Stimulated activated CD4-positive, alpha-beta T cell treated with anti-CD3 and anti-CD28 coated beads, Interleukin-15, amount 100 ng/mL, for 1 hour (primary cell): Measurements from ENCODE around the gene RANBP2.
"Not testable (repeated sequence)": the region's sequence is repeated elsewhere in the genome, so short reads cannot be mapped to it uniquely, and the experiment has no call there.

Experiments used
- DNase-seq, 2 donors: peaks; one replicate each; pipeline ENCODE4 v3.0.0-alpha.2; 2020; ENCODE audit warnings: low read depth in 1 of 2, low spot score in 1 of 2

RANBP2 gene

DNA sequence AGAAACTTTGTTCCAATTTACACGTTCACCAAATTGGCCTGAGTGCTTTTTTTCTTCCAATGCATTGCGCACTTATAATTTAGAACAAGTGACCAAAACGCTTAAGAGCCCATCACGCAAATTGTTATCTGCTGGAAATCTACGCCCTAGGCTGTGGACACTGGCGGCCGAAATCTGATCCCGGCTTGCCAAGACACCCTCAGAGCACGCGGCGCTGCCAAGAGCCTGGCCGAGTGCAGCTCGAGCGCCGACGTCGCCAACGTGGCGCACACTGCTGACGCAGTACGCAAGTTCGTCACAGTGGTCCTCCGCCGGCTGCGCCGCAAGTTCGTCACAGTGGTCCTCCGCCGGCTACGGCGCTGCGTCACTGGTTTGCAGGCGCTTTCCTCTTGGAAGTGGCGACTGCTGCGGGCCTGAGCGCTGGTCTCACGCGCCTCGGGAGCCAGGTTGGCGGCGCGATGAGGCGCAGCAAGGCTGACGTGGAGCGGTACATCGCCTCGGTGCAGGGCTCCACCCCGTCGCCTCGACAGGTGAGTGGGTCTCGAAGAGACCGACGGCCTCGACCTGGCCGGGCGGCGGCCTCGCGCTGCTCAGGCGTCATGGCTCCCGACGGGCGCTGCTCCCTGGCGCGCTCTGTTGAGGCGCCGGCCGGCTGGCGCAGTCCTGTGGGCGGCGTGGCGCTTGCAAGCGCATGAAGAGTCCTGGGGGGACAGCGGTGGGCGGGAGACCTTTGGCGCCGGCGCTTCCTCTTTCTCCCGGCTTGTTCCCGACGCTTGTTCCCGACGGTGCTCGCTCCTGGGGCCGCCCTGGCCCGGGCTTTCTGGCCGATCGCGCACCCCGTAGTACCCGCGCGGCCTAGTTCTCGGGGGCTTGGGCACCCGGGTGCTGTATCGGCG lies at the start of gene RANBP2:
Gene RANBP2, plus strand, starts transcription at position 334 of the 896 bp plus-strand sequence. Its CDS starts 125 bp downstream, at position 459.
- DNase-seq, result peak; percentile 78 to 88

DNA sequence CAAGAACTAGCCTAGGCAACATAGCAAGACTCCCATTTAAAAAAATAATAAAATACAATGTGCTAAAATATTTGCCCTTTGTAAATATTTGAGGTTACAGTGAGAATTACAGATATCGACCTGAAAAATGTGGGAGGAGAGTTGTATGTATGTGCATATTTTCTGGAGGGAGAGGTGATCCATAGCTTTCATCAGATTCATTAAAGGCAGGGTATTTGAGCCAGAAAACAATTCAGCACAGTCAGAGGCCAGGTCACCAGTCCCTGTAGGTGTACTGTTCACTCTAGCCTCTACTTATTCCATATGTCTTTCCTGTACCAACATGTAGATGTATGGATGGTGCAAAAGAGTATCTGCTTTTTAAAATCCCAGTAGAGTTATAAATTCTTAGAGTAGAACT lies 49.0 kb upstream of the RANBP2 start:
- DNase-seq, result not testable (repeated sequence)

DNA sequence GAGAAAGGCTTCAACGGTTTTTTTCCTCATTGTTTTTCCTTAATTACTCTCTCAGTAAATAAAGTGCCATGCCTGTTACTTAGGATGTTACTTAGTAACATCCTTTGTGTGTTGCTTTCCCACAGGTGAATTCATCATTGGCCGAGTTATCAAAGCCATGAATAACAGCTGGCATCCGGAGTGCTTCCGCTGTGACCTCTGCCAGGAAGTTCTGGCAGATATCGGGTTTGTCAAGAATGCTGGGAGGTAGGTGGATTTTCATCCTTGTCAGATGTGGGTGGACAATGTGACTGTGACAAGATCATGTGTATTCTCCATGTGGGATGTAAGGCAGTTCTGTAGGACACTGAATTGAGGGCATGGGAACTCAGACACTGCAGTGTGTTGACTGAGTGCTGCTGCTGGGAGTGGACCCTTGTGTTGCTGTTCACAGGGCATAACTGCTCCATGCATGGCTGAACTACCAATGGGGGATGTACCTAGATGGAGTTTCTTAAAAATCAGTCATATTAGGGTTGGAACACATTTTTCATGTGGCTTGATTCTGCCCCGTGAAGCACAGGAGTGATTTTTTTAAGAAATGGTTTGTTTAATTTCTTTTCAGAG lies 47.0 kb upstream of the RANBP2 start:
- DNase-seq, result not testable (repeated sequence)

DNA sequence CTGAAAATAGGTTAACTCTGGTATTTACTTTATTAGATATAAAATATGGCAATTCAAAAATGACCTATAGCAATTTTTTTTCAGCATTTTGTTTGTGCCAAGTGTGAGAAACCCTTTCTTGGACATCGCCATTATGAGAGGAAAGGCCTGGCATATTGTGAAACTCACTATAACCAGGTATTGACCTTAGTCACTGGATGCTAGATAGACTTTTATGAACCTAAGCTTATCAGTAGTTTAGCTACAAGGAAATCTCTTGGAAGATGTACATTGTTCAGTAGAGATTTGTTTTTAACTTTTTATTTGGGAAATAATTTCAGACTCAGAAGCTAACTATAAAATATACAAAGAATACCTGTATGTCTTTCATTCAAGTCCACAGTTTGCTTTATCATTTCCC lies 42.8 kb upstream of the RANBP2 start:
- DNase-seq, result not testable (repeated sequence)

DNA sequence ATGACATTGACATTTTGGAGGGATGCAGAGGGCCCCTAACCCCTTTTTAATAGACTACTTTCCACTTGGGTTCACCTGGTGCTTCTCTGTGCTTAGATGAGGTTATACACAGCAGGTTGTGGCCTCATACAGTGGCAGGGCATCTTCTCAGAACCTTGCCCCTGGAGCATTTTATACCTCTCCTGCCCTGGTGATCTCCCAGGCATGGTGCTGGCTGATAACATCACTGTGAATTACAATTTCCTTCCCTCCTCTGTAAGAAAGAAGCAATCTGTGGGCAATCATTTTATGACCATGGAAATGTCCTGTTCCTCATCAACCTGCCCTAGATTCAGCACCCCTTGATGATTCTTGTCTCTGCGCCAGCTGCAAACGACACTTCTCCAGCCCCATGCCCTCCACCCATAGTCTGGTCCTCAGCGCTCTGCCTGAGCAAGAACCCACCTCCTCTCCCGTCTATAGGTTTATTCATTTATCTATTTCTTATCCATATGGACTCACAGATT lies 42.0 kb upstream of the RANBP2 start:
- DNase-seq, result not testable (repeated sequence)

DNA sequence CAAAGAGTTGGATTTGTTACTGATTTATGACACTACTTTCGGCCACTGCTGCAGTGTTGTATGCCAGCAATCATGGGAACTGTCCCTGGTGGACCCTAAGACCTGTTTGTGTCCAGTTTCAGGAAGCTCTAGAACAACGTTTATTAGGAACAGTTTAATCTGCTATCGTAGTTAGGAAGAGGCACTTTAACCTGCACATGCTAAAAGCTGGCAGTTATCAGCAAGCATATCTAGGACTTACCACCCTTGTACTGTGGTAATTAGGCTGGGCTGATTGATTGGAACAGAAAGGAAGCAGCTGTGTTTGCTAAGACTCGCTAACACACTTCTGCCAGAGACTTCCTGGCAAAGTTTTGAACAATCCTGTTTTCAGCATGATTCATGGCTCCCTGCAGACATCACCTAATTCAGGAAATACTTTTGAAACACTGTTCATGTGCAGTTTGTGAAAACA lies 41.1 kb upstream of the RANBP2 start:
- DNase-seq, result not testable (repeated sequence)

DNA sequence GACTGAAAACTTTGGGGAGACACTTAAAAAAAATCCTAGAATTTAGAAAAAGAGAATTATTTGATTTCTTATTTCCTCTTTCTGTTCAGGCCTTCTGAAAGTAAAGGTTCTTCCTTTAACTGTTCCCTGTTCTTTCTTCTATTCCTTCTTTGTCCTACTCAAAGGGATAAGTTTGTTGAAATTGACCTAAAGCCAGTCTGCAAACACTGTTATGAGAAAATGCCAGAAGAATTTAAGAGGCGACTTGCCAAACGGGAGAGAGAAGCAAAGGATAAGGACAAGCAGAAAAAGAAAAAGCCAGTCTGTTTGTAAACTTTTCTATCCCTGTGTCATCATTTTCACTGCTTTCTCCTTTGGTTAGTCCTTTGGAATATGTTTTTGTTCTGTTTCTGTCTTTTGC lies 38.5 kb upstream of the RANBP2 start:
- DNase-seq, result not testable (repeated sequence)

DNA sequence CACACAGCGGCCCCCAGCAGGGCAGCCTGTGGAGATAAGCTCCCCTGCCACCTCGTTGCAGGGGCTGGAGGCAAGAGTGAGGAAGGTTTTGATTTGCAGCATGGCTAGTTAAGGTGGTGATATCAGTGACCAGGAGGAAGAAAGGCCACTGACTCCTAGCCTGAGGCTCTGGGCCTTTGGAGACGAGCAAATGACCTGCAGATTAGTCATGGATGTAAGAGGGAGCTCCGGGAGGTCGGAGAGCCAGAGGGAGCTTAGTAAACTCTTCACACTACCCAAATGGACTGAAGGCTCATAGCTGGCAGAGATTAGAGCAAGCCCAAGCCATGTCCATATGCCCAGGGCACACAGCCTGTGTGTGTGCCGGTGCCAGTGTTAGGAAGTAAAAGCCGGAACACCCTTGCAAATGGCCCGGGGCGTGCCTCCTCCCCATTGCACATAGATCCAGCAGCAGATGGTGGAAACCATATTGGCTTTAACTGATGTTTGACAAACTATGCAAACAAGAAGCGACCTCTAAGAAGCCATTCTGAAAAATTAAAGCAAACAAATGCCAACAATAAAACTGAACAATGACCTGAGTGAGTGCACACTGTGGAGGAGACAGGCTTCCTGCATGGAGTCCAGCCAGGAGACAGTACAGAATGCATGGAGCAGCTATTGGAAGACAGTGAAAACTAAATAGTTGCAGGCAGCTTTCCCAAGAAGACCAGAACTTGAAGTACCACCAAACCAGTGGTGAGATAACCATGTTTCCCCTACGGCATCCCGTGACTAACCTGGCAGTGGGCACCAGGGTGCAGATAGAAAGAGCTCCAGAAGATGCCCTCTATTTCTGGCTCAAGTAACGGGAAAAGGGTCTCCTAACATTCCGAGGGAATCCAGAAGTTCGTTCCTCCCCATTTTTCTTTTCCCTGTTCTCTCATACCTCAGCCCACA lies 30.2 kb upstream of the RANBP2 start:
- not testable (repeated sequence) for DNase-seq

DNA sequence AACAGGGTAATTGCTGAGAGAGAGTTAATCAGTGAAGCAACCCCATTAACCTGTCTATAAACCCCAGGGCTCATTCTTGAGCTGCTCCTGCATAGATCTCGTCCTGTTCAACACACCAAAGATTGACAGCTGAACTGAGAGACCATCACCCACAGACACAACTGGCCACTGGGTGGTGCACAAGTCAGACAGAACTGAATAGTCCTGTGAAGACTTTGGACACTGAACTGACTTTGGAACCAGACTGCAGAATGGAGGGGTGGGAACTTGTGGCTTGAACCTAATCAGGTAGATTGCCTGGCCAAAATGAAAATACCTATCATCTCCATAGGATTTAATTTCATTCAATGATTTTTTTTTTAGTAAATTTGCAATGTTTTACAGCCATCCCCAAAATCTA lies 29.3 kb upstream of the RANBP2 start:
- DNase-seq, result not testable (repeated sequence)

DNA sequence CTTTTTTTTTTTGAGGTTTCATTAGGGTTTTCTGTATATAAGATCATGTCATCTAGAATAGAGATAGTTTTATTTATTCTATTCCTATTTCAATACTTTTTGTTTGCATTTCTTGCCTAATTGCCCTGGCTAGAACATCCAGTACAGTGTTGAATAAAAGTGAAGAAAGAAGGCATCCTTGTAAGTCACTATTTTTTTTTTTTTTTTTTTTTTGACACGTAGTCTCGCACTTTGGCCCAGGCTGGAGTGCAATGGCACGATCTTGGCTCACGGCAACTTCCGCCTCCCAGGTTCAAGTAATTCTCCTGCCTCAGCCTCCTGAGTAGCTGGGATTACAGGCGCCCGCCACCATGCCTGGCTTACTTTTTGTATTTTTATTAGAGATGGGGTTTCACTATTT lies 27.8 kb upstream of the RANBP2 start:
- no peak for DNase-seq

DNA sequence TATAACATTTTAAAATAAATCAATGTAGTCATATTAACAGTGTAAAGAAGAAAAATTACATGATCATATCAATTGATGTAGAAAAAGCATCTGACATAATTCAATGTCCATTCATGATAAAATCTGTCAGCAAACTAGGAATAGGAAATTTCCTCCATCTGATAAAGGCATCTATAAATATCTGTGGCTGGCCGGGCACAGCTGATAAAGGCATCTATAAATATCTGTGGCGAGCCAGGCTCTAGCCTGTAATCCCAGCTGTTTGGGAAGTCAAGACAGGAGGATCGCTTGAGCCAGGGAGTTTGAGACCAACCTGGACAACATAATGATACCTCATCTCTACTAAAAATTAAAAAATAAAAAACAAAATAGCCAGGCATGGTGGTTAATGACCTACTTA lies 18.1 kb upstream of the RANBP2 start:
- no peak for DNase-seq

DNA sequence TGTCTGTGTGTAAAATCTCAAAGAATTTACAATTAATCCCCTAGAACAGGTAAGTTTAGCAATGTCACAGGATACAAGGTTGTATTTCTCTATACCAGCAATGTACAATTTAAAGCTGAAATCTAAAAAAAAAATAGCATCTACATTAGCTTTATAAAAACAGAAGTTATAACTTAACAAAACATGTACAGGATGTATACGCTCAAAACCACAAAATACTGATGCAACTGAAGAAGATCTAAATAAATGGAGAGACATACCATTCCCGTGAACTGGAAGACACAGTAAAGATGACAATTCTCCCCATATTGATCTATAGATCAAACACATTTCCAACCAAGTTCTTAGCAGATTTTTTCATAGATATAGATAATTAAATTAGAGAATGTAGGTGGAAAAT lies 17.5 kb upstream of the RANBP2 start:
- DNase-seq, result no peak

DNA sequence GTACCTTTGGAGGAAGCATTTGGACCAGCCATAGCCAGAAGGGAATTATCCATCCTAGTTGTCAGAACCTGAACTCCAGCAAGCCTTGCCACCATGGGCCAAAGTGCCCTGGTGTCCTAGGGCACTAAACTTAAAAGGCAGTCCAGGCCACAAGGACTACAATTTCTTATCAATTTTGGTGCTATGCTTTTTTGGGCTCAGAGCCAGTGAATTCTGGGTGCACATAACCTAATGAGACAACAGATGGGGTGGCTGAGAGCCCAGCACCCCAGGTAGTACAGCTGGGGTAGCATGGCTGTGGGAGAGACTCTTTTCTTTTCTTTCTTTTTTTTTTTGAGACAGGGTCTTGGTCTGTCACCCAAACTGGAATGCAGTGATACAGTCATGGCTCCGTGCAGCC lies 14.4 kb upstream of the RANBP2 start:
- no peak for DNase-seq

DNA sequence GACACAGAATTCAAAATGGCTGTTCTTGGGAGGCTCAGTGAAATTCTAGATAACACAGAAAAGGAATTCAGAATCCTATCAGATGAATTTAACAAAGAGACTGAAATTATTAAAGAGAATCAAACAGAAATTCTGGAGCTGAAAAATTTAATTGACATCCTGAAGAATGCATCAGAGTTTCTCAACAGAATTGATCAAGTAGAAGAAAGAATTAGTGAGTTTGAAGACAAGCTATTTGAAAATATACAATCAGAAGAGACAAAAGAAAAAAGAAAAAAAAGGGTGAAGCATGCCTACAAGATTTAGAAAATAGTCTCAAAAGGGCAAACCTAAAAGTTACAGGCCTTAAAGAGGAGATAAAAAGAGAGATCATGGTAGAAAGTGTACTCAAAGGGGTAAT lies 12.0 kb upstream of the RANBP2 start:
- DNase-seq, result no peak

DNA sequence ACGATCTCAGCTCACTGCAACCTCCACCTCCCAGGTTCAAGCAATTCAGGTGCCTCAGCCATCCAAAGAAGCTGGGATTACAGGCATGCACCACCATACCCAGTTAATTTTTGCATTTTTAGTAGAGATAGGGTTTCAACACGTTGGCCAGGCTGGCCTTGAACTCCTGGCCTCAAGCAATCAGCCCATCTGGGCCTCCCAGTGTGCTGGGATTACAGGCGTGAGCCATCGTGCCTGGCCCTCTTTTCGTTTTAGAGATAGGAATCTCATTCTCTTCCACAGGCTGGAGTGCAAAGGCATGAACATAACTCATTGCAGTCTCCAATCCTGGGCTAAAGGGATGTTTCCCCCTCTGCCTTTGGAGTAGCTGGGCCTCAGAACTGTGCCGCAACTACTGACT lies 2.3 kb upstream of the RANBP2 start:
- not testable (repeated sequence) for DNase-seq

DNA sequence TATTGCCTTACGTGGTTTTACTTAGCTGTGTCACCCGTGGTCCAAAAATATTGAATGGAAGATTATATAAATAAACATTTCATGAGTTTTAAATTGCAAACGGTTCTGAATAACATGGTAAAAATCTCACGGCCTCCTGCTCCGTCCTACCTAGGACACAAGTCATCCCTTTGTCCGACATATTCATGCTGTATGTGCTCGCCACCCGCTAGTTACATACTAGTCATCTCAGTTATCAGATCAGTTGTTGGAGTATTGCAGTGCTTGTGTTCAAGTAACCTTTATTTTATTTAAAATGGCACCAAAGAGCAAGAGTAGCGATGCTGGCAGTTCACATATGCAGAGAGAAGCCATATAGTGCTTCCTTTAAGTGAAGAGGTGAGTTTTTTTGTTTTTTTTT lies 6.8 kb downstream of the RANBP2 start:
- DNase-seq, result not testable (repeated sequence)

DNA sequence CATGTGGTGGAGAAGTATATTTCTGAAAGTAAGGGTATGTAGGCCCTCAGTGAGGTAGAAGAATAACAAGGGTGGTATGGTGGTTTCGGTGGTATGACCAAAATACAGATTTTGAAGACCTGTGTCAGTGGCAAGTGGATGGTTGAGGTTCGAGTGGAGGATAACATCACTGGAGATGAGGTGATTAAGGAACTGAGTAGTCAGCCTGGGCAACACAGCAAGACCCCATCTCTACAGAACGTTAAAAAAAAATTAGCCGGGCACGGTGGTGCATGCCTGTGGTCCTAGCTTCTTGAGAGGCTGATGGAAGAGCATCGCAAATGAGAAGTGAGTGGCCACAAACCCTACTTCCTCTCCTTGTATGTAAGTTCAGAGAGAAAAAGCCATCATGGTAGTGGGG lies 15.4 kb downstream of the RANBP2 start:
- not testable (repeated sequence) for DNase-seq

DNA sequence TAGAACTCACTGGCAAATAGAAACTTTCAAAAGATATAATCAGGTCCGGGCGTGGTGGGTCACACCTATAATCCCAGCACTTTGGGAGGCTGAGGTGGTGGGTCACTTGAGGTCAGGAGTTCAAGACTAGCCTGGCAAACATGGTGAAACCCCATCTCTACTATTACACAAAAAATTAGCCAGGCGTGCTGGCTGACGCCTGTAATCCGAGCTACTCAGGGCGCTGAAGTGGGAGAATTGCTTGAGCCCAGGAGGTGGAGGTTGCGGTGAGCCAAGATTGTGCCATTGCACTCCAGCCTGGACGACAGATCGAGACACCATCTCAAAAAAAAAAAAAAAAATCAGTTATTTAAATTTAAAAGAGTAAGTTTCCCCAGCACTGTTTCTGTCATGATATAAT lies 38.7 kb downstream of the RANBP2 start:
- DNase-seq, result not testable (repeated sequence)

DNA sequence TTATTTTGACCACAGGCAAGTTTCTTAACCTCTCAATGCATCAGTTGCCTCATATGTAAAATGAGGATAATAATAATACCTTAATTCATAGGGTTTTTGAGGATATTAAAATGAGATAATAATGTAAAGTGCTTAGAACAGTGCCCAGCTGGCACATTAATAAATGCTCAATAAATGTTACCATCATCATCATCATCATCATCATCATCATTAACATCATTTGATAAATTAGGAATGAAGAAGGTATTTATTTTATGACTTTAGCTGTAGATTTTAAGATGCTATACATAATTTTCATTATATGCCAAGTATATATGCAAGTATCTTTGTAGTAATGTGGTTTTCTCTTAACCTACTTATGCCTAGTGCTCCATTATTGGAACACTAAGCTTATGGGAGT lies 43.3 kb downstream of the RANBP2 start:
- not testable (repeated sequence) for DNase-seq

DNA sequence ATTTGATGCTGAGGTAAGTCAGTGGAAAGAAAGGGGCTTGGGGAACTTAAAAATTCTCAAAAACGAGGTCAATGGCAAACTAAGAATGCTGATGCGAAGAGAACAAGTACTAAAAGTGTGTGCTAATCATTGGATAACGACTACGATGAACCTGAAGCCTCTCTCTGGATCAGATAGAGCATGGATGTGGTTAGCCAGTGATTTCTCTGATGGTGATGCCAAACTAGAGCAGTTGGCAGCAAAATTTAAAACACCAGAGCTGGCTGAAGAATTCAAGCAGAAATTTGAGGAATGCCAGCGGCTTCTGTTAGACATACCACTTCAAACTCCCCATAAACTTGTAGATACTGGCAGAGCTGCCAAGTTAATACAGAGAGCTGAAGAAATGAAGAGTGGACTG lies 47.4 kb downstream of the RANBP2 start:
- not testable (repeated sequence) for DNase-seq

DNA sequence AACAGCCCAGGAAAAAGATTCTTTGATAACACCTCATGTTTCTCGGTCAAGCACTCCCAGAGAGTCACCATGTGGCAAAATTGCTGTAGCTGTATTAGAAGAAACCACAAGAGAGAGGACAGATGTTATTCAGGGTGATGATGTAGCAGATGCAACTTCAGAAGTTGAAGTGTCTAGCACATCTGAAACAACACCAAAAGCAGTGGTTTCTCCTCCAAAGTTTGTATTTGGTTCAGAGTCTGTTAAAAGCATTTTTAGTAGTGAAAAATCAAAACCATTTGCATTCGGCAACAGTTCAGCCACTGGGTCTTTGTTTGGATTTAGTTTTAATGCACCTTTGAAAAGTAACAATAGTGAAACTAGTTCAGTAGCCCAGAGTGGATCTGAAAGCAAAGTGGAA lies 48.6 kb downstream of the RANBP2 start:
- not testable (repeated sequence) for DNase-seq
